CD4-positive, alpha-beta T cell treated with Interleukin-2 at 100 ng/mL for 4 hours (primary cell): Measurements from ENCODE around the gene SDC3.

Experiments
- DNase-seq: peaks from one replicate; pipeline ENCODE4 v3.0.0-alpha.2; 2020; ENCODE audit warnings: low spot score

The SDC3 gene

GRCh38 chr1:30888975-30889374 lies 19.6 kb downstream of the SDC3 start:
- DNase-seq = no peak

DNA sequence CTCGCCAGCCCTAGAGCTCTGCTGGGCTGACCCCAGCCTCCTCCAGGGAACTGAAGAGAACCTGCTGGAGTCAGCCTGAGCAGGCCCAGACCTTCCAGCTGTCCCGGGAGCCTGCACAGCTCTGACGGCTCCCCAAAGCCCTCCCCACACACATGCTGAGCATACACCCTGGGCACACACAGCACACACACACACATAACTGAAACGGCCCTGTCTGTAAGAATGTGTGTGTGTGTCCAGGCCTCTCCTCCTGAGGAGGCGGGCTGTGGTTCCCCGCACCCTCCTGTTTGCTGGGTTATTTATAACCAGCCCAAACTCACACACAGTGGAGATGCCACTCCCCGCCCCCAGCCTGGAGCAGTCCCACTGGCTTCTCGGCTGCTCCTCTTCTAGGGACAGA lies 20.2 kb downstream of the SDC3 start:
- no peak for DNase-seq

DNA sequence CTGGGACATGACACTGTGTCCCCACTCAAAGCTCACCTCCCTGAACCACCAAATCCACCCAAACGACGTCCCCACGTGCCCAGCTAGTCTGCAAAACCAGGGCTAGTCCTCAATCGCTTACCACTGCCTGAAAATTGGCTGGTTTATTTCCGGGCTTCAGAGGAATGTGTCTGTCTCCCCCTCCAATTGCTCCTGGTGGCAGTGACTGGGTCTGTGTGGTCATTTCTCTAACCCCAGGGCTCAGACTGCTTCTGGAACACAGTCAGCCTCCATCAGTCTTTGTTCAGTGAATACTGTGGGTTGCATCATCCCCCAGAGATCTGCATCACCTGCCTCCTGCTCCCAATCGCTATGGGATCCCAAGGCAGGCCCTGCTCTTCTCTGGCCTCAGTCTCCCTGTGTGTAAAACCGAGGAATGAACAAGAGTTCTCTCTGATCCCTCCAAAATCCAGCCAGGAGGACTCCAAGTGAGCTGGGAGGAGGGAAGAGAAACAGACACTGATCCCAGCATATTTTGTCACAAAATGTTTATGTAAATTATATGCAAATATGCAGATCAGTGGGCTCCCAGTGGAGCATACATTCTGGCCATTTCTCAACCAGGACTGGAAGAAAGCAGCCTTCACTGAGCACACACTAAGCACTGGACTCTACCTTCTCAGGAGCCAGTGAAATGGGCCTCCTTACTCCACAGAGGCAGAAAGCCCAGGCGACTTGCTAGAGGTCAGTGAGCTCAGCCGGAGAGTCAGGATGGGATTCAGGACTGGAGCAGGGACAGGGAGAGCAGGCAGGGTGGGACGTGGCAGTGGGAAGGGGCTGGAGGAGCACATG lies 20.9 kb downstream of the SDC3 start:
- DNase-seq = no peak

- no peak for DNase-seq
Measured at GRCh38 chr1:30886710-30887428, 21.7 kb downstream of the SDC3 start.

GRCh38 chr1:30885570-30886522 lies 22.7 kb downstream of the SDC3 start:
- no peak for DNase-seq

- no peak for DNase-seq
Measured at GRCh38 chr1:30884723-30885122, 23.8 kb downstream of the SDC3 start.

DNA sequence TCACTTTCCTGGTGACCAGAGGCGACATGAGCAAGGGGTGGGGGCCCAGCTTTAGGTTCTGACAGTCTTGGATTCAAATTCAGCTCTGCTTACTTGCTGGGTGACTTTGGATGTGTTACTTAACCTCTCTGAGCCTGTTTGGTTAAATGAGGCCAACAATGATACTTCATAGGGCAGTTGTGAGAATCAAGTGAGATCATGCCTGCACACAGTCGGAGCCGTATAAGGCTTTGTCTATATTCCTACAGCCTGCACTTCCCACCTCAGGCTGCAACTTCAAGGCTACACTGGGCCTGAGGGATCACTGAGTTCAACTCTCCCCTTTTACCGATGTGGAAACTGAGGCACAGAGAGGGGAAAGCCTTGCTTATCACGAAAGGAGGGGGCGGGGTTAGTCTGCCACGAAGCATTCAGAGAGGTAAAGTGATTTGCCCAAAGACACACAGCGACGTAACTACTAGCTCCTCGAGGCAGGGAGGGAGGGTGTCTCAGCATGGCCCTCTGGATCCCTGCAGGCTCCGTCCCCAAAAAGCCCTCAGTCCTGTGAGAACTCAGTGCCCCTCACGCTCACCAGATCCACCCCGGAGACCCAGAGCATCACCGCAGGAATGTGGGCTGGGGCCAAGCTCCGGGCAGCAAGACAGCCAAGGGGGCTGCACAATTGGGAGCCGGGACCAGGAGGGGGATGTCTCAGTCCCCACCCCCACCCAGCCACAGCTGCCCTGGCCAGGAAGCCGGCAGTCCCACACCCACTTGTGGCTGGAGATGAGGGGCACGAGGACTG lies 25.0 kb downstream of the SDC3 start:
- DNase-seq = no peak

DNA sequence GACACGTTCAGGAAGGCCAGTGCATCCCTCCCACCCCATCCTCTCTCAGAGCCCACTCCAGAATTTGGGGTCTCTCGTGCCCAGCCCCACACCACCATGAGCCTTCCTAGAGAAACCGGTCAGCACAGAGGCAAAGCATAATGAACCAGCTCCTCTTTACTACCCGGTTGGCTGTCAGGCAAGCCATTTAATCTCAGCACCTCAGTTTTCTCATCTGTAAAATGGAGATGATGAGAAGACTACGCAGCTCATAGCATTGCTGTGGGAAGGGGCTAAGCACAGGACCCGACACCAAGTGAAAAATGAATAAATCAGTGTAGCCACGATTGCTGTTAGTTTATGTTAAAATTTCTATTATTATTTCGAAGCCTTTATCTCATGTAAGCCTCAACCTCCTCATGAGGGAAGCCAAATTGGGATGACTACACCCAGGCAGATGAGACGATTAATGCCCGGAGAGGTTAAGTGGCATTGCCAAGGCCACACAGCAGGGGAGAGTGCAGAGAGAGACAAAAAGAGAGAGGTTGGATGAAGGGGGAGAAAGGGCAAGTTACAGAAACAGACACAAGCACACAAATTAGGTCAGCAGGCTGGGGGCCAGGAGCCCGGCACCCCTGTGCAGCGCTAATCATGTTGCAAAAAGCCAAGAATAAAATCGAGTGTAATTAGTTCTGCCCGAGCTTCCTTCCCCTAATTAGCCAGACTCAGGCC lies 25.7 kb downstream of the SDC3 start:
- no peak for DNase-seq

DNA sequence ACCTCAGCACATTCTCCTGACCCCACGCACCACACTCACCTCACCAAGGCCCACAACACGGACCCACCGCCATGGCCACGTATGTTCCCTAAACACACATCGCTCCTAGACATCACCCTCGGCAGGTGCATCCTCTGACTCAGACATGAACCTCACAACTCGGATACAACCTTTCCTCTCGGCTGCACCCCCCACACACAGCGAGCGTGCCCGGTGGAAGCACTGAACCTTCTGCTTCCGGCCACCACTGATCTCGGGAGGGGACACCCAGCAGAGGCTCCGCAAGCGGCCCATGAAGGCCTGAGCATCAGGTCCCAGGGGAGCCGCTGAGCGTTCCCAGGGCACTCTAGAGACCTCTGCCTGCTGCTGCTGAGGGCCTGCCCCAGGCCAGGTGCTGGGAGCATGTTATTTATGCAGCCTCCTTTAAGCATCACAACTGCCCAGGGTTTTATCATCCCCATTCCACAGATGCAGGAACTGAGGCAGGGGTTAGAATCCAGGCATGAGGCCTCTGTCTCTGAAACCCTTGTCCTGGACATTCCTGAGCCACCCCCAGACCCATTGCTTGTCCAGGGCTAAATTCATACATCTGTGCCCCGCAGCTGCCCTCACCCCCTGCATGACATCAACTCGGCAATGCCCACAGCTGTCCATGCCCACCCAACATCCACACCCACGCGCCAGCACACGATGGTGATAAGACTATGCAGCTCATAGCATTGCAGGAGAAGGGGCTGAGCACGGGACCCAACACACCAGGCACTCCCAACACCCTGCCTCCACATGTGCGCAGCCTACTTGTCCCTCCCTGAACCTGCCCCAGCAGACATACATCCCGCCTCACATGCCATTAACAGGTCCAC lies 27.0 kb downstream of the SDC3 start:
- DNase-seq = no peak

DNA sequence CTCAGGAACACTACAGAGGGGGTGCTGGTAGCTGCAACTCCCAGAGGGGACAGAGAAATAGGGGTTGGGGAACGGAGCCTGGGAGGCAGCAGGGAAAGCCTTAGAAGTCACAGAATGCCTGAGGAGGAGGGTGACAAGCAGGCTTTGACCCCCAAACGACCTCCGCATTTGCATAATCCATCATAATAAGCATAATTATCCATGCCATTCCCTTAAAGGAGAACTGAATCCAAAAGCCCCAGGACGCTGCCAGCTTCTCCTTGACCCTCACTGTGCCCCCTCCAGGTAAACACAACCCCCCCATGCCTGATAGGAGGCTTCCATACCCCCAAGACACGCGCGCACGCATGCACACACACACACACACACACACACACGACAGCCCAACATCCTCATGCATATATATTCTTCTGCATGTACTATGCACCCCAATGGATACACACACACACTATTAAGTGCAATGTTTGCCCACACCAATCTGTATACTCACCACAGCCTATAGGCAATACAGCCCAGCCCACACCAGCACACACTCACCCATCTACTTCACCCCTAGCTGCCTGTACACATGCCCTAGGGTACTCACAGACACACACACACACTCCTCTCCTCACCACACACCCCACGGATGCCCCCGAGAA lies 27.8 kb downstream of the SDC3 start:
- DNase-seq = no peak

DNA sequence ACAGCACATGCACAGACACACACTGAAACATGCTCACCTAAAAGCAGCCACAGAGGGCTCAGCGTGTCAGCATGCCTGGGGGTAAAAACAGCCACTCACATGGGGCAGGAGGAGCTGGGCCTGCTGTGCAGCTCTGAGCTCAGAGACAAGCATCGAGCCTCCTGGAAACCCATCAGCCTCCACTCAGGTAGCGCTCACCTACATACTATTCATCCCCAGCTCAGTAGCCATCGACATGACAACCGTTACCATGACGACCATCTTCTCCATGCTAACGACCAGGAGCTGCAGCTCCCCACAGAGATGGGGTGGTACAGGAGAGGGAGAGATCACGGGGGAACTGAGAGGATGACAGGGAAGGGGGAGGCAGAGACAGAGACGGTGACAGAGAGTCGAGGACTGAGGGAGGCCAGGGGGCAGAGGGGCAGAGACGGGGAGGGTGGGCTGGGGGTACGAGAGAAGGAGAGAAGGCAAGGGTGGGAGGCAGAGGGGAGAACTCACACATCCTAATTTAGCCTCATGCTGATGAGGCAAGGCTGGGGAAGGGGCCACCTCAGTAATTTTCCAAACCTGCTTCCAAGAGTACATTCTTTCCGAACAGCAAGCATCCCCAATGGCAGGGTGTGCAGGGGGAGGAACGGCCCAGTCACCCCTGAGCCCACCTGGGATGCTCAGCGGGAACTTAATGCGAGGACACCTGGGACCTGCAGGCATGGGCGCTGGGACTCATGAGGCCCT lies 28.4 kb downstream of the SDC3 start:
- DNase-seq = no peak

GRCh38 chr1:30879126-30879786 lies 29.3 kb downstream of the SDC3 start:
- no peak for DNase-seq

GRCh38 chr1:30878559-30878958 lies 30.0 kb downstream of the SDC3 start:
- DNase-seq = no peak

- DNase-seq = no peak
Measured at GRCh38 chr1:30878016-30878415, 30.5 kb downstream of the SDC3 start.

DNA sequence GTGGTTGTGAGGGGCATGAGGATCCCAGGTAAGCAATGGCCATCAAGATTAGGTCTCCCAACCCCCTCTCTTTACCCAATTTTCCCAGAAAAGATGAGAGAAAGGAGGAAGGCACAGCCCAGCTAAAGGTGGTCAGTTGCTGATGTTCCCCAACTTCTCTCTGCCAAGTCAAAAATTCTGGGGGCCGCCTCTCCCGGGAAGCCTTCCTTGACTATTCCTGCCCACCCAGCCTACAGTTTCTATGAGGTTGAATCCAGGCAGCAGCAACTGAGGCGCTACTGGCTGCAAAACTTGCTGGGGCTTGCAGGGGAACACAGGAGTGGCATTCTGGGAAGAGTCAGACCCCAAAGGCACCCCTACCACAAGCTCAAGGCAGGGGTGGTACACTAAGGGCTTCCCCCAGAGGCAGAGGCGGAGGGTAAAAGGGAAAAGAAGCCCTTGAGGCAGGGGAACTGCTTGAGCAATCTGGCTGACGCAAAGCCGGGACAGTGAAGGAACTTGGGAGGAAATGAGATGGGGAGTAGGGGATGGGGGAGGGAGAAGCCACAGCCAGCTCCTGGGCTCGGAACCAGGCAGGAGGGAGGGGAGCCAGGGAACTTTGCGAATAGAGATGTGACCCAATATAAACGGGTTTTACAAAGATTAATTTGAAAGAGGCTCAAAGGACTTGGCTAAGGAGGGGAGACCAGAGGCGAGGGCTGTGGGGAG lies 31.2 kb downstream of the SDC3 start:
- DNase-seq = no peak

- no peak for DNase-seq
Measured at GRCh38 chr1:30876451-30877204, 31.9 kb downstream of the SDC3 start.

GRCh38 chr1:30875916-30876315 lies 32.6 kb downstream of the SDC3 start:
- no peak for DNase-seq
